ENCODE measurements around the gene VCPKMT.

DNA sequence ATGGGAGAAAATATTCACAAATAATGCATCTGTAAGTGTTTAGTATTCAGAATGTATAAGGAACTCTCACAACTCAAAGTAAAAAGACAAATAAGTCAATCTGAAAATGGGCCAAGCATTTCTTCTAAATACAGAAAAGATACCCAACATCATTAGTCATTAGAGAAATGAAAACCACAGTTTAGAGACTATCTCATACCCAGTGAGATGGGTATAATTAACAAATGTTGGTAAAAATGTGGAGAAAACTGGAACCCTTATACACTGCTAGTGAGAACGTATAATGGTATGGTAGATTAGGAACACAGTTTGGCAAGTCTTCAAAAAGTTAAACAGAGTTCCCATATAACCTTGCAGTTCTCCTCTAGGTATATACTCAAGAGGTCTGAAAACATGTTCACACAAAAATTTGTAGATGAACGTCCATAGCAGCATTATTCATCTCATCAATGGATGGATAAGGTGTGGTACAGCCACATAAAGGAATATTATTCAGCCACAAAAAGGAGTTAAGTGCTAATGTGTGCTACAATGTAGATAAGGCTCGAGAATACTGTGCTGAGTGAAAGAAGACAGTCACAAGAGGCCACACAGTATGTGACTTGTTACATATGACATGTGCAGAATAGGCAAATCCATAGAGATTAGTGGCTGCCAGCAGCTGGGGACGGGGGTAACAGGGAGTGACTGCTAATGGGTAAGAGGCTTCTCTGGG is 5.9 kb downstream of the VCPKMT start:
- TF ChIP-seq, protein P1, sequence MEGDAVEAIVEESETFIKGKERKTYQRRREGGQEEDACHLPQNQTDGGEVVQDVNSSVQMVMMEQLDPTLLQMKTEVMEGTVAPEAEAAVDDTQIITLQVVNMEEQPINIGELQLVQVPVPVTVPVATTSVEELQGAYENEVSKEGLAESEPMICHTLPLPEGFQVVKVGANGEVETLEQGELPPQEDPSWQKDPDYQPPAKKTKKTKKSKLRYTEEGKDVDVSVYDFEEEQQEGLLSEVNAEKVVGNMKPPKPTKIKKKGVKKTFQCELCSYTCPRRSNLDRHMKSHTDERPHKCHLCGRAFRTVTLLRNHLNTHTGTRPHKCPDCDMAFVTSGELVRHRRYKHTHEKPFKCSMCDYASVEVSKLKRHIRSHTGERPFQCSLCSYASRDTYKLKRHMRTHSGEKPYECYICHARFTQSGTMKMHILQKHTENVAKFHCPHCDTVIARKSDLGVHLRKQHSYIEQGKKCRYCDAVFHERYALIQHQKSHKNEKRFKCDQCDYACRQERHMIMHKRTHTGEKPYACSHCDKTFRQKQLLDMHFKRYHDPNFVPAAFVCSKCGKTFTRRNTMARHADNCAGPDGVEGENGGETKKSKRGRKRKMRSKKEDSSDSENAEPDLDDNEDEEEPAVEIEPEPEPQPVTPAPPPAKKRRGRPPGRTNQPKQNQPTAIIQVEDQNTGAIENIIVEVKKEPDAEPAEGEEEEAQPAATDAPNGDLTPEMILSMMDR (IDR thresholded peaks at IDR 0.05): no peak
- no peak for TF ChIP-seq EP300 (IDR thresholded peaks at IDR 0.05)
